Stimulated activated naive B cell treated with anti-CD40 and anti-IgM and Interleukin-4, amounts not matched to agents 10 μg/mL and 1 μg/mL and 100 μg/mL, for 72 hours (primary cell): ENCODE measurements around the gene ELFN1.

Experiments used
- ATAC-seq, 2 donors: fragments of 150-1000 bp; cut with Tn5 transposase; replicated peaks; 2 replicates each; pipeline ENCODE4 v1.10.0; 2021; ENCODE audit warnings: moderate library complexity in 1 of 2
- DNase-seq: peaks from one replicate; pipeline ENCODE4 v3.0.0; 2021
- H3K27ac Mint-ChIP-seq: one replicate; pipeline ENCODE4 v1.8.0; 2022; ENCODE audit warnings: mild to moderate bottlenecking, mixed read lengths
- H3K27me3 Mint-ChIP-seq, 2 donors: one replicate each; pipeline ENCODE4 v1.8.0; 2022; ENCODE audit warnings: mixed read lengths in 2 of 2
- H3K36me3 Mint-ChIP-seq, 2 donors: one replicate each; pipeline ENCODE4 v1.8.0; 2022; ENCODE audit warnings: mixed read lengths in 2 of 2, mild to moderate bottlenecking in 1 of 2
- H3K4me1 Mint-ChIP-seq, 2 donors: one replicate each; pipeline ENCODE4 v1.8.0; 2022; ENCODE audit warnings: mixed read lengths in 2 of 2, mild to moderate bottlenecking in 1 of 2
- H3K4me3 Mint-ChIP-seq, 2 donors: one replicate each; pipeline ENCODE4 v1.8.0; 2022; ENCODE audit warnings: mild to moderate bottlenecking in 2 of 2, mixed read lengths in 2 of 2, moderate library complexity in 1 of 2
- H3K9me3 Mint-ChIP-seq, 2 donors: one replicate each; pipeline ENCODE4 v1.8.0; 2022; ENCODE audit warnings: mixed read lengths in 2 of 2, mild to moderate bottlenecking in 1 of 2

ELFN1 gene

DNA sequence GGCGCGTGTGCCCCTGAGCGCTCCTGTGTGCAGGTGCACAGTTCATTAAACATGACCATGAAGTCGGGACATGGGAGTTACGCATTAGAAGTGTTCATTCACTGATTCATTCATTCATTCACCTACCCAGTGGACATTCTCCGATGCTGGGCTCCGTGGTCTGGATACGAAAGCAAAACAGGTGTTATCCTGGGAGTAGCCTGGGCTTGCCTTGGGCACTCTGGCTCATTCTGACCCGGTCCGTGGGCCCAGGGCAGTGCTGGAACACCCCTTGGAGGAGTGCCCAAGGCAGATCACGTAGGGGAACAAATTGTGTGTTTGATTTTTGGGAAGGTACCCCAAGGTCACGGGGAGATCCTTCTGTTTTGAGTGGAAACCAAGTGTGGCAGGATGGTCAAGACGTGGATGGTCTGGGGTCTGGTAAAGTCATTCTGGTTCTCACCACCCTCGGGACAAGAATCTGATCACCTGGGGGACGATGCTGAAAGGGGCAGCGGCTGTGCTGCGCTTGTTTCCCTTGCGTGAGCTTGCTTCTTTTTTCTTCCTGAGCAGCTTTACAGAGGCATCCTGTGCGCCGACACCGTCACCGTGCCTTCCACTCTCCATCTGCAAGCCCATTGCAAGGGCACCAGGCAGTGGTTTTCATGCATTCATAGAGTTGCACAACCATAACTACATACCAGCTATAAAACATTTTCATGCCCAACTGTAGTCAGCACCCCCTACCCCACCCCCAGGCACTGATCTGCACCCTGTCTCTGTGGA, 10.1 kb downstream of the ELFN1 start:
- DNase-seq (no peak), ATAC-seq (no peak)
- no peak overlapping the region for H3K4me3 Mint-ChIP-seq
- peaks cover 8 to 18% of the 10 kb centered on the region in 2 donors for H3K36me3 Mint-ChIP-seq
- peaks cover 19 to 55% of the 10 kb centered on the region in 2 donors for H3K27me3 Mint-ChIP-seq
- H3K27ac Mint-ChIP-seq: no peak overlapping the region
- peaks cover 13 to 24% of the 10 kb centered on the region in 2 donors for H3K9me3 Mint-ChIP-seq
- peaks cover 0 to 2% of the 10 kb centered on the region in 2 donors for H3K4me1 Mint-ChIP-seq

DNA sequence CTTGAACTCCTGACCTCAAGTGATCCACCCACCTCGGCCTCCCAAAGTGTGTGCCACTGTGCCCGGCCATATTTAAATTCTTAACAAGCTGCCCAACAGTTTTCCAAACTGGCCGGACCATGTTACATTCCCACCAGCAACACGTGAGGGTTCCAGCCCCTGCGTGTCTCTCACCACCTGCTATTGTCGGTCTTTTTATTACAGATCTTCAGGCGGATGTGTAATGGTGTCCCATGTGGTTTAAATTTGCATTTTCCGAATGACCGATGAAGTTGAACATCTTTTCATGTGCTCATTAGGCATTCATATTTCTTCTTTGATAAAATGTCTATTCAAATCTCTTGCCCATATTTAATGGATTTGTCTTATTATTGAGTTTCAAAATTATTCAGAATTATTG, 11.5 kb downstream of the ELFN1 start:
- peaks cover 20 to 50% of the 10 kb centered on the region in 2 donors for H3K27me3 Mint-ChIP-seq
- DNase-seq (no peak), ATAC-seq (peak in 1 of 2 donors; percentile 42)
- no peak overlapping the region for H3K4me3 Mint-ChIP-seq
- peaks cover 0 to 2% of the 10 kb centered on the region in 2 donors for H3K4me1 Mint-ChIP-seq
- H3K36me3 Mint-ChIP-seq: peaks cover 8 to 27% of the 10 kb centered on the region in 2 donors
- H3K9me3 Mint-ChIP-seq: peaks cover 22 to 31% of the 10 kb centered on the region in 2 donors
- H3K27ac Mint-ChIP-seq: no peak overlapping the region

DNA sequence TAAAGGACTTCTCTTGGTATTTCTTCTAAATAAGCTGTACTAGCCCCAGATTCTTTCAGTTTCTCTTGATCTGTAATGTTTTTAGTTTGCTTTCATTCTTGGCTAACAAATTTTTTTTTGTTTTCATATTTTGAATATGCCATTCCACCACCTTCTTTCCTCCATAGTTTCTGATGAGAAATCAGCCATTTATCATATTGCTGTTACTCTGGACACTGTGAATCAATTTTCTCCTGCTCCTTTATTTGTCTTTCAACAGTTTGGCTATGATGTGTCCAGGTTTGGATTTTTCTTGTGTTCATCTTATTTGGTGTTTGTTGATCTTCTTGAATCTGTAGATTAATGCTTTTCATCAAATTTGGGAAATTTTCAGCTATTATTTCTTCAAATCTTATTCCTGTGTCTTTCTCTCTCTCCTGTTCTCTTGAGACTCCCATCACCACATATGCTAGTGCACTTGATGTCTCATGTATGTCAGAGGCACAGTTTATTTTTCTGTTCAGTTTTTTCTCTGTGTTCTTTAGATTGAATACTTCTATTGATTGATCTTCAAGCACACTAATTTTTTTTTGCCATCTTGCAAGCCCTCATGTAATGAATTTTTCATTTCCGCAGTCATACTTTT, 15.0 kb downstream of the ELFN1 start:
- Mint-ChIP-seq H3K4me1 (peaks cover 0 to 2% of the 10 kb centered on the region in 2 donors), H3K27me3 (peaks cover 33 to 36% of the 10 kb centered on the region in 2 donors), H3K36me3 (peaks cover 8 to 27% of the 10 kb centered on the region in 2 donors), H3K4me3 (no peak overlapping the region), H3K9me3 (peaks cover 31 to 33% of the 10 kb centered on the region in 2 donors), H3K27ac (no peak overlapping the region)
- DNase-seq: no peak
- ATAC-seq: no peak

DNA sequence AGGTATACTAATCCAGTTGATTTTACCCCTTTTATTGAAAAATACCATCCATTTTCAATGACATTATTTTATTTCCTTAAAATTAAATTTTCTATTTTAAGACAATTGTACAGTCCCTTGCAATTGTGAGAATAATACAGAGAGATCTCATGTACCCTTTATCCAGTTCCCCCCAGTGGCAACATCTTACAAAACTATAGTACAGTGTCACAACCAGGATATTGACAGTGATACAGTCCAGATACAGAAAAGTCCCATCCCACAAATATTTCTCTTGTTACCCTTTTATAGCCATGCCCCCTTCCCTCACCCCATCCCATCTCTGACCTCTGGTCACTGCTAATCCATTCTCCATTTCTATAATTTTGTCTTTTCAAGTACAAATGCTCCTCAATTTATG, 18.5 kb downstream of the ELFN1 start:
- Mint-ChIP-seq H3K36me3 (peaks cover 6 to 16% of the 10 kb centered on the region in 2 donors), H3K27me3 (peaks cover 41 to 42% of the 10 kb centered on the region in 2 donors), H3K9me3 (peaks cover 23 to 29% of the 10 kb centered on the region in 2 donors), H3K27ac (no peak overlapping the region), H3K4me3 (no peak overlapping the region), H3K4me1 (no peaks in the 10 kb centered on the region)
- ATAC-seq: no peak
- no peak for DNase-seq

DNA sequence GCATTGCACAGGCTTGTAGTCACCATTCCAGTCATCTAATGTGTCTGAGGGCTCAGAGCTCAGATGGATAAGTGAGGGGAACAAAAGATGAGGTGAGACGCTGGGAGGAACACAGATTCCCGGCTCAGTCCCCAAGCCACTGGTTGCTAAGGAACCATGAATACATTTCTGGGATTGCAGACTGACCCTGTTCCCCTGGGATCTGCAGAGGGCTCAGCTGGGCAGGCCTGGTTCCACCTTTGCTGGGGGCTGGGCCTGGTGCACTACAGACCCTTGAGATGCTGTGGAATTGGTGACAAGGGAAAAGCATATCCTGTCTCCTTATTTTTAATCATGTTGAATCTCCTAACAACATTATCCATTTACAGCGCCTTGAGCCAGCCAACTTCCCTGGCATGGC, 19.2 kb downstream of the ELFN1 start:
- Mint-ChIP-seq H3K36me3 (peaks cover 3 to 13% of the 10 kb centered on the region in 2 donors), H3K4me1 (no peaks in the 10 kb centered on the region), H3K9me3 (peaks cover 17 to 26% of the 10 kb centered on the region in 2 donors)

DNA sequence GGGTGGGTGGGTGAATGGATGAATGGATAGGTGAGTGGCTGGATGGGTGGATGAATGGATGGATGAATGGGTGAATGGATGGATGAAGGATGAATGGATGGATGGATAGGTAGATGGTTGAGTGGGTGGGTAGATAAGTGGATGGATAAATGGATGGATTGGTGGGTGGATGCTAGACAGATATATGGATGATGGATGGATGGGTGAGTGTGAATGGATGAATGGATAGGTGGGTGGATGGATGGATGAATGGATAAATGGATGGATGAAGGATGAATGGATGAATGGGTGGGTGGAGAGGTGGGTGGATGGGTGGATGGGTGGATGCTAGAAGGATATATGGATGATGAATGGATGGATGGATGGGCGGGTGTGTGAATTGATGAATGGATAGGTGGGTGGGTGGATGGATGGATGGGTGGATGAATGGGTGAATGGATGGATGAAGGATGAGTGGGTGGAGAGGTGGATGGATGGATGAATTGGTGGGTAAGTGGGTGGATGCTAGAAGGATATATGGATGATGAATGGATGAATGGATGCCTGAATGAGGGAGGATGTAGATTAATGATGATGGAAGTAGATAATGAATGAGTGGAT, 20.4 kb downstream of the ELFN1 start:
- H3K9me3 Mint-ChIP-seq: peaks cover 10 to 18% of the 10 kb centered on the region in 2 donors
- no peak for ATAC-seq
- no peak overlapping the region for H3K27ac Mint-ChIP-seq
- no peaks in the 10 kb centered on the region for H3K4me1 Mint-ChIP-seq
- H3K36me3 Mint-ChIP-seq: peaks cover 0 to 6% of the 10 kb centered on the region in 2 donors
- no peak overlapping the region for H3K4me3 Mint-ChIP-seq
- H3K27me3 Mint-ChIP-seq: peaks cover 33 to 37% of the 10 kb centered on the region in 2 donors
- no peak for DNase-seq

More for the DNA sequence above, 19.2 kb downstream of the ELFN1 start:
- ATAC-seq: no peak
- H3K27ac Mint-ChIP-seq: no peak overlapping the region
- no peak for DNase-seq
- H3K27me3 Mint-ChIP-seq: peaks cover 34 to 39% of the 10 kb centered on the region in 2 donors
- no peak overlapping the region for H3K4me3 Mint-ChIP-seq

DNA sequence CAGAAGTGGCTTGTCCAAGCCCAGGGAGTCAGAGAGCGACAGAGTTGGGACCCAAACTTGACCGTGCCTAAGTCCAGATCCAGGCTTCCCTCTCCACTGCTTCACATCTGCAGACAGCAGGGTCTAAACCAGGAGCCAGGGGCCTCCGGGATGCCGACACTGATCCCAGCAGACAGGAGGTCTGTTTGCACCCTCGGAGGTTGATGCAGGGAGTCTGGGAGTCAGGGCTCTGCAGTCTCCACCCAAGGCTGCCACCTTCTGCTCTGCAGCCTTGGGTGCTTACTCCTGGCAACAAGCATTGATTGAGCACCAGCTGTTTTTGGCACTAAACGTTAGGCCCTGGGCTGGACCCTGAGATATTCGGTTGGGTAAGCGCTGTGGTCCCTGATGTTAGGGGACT, 21.0 kb downstream of the ELFN1 start:
- Mint-ChIP-seq H3K4me3 (no peak overlapping the region), H3K36me3 (peaks cover 0 to 5% of the 10 kb centered on the region in 2 donors), H3K4me1 (no peaks in the 10 kb centered on the region), H3K9me3 (peaks cover 8 to 16% of the 10 kb centered on the region in 2 donors), H3K27me3 (peaks cover 36 to 41% of the 10 kb centered on the region in 2 donors), H3K27ac (no peak overlapping the region)
- DNase-seq: no peak
- no peak for ATAC-seq

DNA sequence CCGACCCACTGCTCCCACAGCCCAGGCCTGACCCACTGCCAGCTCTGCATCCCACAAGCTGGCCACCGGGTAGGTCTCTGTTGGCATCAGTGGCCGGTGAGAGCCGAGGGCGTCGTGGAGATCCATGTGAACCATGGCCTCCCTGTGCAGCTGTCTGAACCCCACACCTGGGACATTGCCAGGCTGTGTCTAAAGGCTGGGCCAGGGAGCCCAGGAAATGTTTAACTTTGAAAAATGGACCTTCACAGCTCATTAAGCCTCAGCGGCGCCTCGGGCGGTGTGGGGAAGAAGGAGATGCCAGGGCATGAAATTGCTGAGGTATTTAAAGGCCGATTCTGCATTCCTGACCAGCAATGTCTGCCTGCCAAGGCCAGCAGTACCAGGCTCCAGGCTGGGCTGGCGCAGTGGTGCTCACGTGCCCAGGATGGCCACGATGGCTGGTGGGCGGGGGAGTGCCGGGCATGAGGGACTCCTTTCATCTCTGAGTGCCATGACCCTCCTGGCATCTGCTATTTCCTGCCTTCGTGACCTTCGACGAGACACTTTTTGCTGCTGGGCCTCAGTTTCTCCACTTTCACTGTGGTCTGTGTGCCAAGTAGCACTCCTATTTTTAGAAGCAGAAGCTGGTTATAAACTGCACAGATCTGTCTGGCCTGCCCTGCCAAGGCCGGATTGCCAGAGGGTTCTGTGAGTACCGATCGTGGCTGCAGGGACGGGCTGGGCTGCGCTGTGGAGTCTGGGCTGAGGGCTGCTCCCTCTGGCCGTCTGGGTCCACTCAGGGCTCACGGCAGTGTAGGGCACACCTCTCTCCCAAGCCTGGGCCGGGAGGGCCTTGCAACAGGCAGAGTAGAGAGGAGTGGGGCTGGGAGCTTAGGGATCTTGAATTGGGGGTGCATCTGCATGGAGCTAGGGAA, 21.8 kb downstream of the ELFN1 start:
- no peak overlapping the region for H3K4me3 Mint-ChIP-seq
- H3K27ac Mint-ChIP-seq: no peak overlapping the region
- peaks cover 34 to 41% of the 10 kb centered on the region in 2 donors for H3K27me3 Mint-ChIP-seq
- H3K9me3 Mint-ChIP-seq: peaks cover 5 to 12% of the 10 kb centered on the region in 2 donors
- H3K36me3 Mint-ChIP-seq: no peaks in the 10 kb centered on the region
- no peak for DNase-seq
- H3K4me1 Mint-ChIP-seq: no peaks in the 10 kb centered on the region
- ATAC-seq: no peak

DNA sequence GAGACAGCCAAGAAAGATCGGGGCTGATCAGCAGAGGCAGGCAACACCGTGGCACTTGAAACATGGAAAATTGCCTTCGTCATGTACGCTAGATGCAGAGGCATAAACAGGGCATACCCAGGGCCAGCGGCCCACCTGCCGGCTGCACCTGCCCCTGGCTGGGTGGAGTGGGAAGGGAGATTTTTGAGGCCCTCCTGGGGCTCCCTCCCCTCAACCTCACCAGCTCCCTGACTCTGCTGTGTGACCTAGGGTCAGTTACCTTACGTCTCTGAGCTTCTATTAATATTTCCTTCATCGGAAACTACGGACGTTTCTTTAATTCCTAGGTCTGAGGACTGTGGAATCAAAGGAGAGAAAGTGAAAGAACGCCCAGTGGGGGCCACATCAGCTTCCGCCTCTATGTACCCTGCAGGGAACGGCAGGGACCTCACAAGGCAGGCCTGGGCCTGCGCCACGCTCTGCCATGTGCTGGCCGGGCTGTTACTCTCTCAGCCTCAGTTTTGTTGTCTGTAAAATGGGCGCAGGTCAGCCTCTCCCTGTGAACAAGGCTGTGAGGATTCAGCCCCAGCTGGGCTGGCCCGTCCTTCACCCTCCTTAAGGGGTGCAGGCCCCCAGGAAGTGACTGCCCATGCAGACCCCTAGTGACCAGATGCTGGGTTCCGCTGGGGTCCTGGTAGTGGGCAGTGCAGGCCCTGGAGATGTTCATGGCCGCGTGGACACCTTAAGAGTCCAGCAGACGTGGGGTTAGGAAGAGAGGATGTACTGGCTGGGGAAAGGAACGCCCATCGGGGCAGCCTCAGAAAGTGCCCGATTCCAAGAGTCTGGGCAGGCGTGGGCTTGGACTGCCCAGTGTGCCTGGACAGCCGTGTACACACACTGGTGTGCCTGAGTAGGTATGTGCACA, 22.7 kb downstream of the ELFN1 start:
- ATAC-seq: no peak

DNA sequence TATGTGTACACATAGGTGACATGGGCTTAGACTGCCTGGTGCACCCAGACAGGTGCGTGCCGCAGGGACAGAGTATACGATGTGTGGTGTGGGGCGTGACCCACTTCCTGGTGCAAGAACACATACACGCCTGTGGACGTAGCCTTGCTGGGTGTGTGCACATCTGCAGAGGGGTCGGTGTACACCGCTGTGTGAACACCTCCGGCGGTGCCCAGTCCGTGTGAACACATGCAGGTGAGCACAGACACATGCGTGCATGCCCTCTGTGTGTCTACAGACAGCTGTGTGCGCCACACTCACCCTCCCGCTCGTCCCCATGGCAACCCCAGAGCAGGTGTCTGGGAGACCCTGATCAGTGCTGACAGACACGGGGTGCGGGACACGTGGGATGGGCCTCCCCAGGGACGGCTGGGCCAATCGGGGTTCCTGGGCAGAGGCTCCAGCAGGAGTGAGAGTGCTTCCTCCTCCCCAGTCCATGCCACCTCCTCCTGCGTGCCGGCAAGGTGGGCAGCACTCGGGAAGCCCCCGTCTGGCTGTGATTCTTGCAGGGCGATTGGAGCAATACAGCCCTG, 23.4 kb downstream of the ELFN1 start:
- DNase-seq (no peak), ATAC-seq (no peak)
- Mint-ChIP-seq H3K36me3 (no peaks in the 10 kb centered on the region), H3K4me1 (no peaks in the 10 kb centered on the region), H3K27ac (no peak overlapping the region), H3K9me3 (peaks cover 5 to 12% of the 10 kb centered on the region in 2 donors), H3K27me3 (peaks cover 34 to 52% of the 10 kb centered on the region in 2 donors), H3K4me3 (no peak overlapping the region)

More for the DNA sequence above, 22.7 kb downstream of the ELFN1 start:
- Mint-ChIP-seq H3K4me3 (no peak overlapping the region), H3K27me3 (peaks cover 35 to 47% of the 10 kb centered on the region in 2 donors), H3K27ac (no peak overlapping the region), H3K9me3 (peaks cover 5 to 12% of the 10 kb centered on the region in 2 donors), H3K4me1 (no peaks in the 10 kb centered on the region), H3K36me3 (no peaks in the 10 kb centered on the region)
- no peak for DNase-seq

DNA sequence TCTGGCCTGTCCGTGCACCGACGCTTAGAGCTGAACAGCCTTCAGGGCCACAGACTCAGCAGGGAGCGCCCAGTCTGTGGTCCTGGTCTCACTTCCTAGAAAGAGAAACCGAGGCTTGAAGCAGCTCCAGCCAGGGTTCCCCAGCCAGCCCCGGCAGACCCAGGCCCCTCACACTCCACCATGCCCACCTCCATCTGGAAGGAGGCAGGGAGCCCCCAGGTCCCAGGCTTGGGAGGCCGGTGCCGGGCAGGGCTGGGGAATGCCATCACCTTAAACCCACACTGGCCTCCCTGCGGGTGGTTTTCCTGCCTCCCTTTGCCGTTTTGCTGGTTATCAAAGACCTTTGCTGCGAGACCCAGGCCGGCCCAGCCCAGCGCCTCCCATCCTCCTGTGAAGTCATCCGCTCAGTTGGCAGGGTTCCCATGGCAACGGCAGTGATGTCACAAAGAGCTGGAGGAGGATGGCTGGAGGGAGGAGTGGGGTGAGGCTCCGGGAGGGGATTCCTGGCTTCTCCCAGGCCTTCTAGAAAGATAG, 24.0 kb downstream of the ELFN1 start:
- H3K27ac Mint-ChIP-seq: no peak overlapping the region
- no peaks in the 10 kb centered on the region for H3K36me3 Mint-ChIP-seq
- peaks cover 31 to 50% of the 10 kb centered on the region in 2 donors for H3K27me3 Mint-ChIP-seq
- DNase-seq (no peak), ATAC-seq (no peak)
- H3K9me3 Mint-ChIP-seq: peaks cover 5 to 7% of the 10 kb centered on the region in 2 donors
- no peaks in the 10 kb centered on the region for H3K4me1 Mint-ChIP-seq
- H3K4me3 Mint-ChIP-seq: no peak overlapping the region

DNA sequence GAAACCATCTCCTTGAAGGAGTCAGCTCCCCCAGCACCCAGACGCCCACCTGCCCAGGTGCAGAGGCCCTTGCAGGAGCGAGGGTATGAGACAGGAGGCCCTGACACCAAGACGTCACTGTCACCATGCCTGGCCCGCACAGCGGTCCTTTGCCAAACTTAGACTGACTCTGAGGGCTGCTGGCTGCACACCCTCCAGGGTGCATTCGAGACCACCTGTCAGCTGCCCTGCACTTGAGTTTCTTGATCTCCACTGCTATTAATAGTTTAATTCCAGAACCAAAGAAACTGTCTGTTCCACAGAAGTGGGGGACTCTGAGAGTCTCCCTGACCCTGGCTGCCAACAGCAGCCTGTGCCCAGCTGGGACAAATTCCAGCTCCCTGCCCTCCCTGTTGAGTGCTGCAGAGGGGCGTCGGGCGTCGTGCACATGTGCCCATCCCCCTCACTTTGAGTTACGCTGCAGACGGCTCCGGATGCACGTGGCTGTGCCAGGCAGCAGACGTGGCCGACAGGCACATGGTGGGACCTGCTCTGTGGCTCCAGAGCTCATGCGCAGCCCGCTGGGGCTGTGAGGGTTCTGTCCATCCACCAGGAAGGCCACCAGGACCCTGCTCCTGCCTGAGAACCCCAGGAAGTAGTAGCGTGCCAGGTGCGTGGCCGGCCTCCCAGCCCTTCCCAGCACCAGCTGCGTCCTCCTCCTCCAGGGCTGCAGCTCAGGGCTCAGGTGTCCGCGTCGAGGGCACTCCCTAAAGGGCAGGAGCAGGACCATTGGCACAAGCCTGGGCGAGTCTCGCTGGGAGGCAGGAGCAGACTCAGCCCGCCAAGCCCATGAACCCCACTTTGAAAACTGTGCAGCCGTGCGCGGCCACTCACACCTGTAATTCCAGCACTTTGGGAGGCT, 24.8 kb downstream of the ELFN1 start:
- DNase-seq: no peak
- H3K4me3 Mint-ChIP-seq: no peak overlapping the region

More for the DNA sequence above, 24.8 kb downstream of the ELFN1 start:
- H3K27ac Mint-ChIP-seq: no peak overlapping the region
- no peaks in the 10 kb centered on the region for H3K36me3 Mint-ChIP-seq
- H3K9me3 Mint-ChIP-seq: peaks cover 5 to 6% of the 10 kb centered on the region in 2 donors
- no peaks in the 10 kb centered on the region for H3K4me1 Mint-ChIP-seq
- no peak for ATAC-seq
- H3K27me3 Mint-ChIP-seq: peaks cover 28 to 46% of the 10 kb centered on the region in 2 donors
